Ovary (tissue), 9 donors: ENCODE measurements around the gene OGFRL1. TPM values are rescaled to one million over a fixed set of nuclear protein-coding genes. Genes with fewer than 3 reads are reported as not detected.

Experiments used
- DNase-seq, 5 donors: peaks; one replicate each; pipeline ENCODE4 v3.0.0-alpha.2; 2019 to 2020
- H3K27ac ChIP-seq, 2 donors: fragments of 200-600 bp; one replicate each; pipeline versions ENCODE4 v1.5.1 to v1.8.0; 2019 to 2022
- H3K27me3 ChIP-seq: fragments of 200-600 bp; one replicate; pipeline ENCODE4 v1.8.0; 2022
- H3K36me3 ChIP-seq: fragments of 200-600 bp; sonication (generic); one replicate; pipeline ENCODE4 v1.5.1; 2019
- H3K4me1 ChIP-seq: one replicate; pipeline ENCODE4 v1.8.1; 2013; ENCODE audit warnings: mild to moderate bottlenecking, moderate library complexity; ENCODE audit not compliant: insufficient read depth
- H3K4me3 ChIP-seq: fragments of 200-600 bp; sonication (generic); one replicate; pipeline ENCODE4 v1.5.1; 2017
- H3K9me3 ChIP-seq, 2 donors: fragments of 200-600 bp in 1 of 2; sonication (generic) in 1 of 2; one replicate each; pipeline versions ENCODE4 v1.5.1 to v1.8.1; 2013 to 2019; ENCODE audit warnings: mild to moderate bottlenecking in 1 of 2, moderate library complexity in 1 of 2
- CTCF ChIP-seq, 3 donors: fragments of 450-650 bp in 2 of 3; fragments of 200-600 bp in 1 of 3; IDR thresholded peaks; one replicate each; pipeline versions ENCODE4 v1.5.1 to v1.8.0; 2016 to 2022; ENCODE audit warnings: antibody characterized with exemption in 3 of 3, mild to moderate bottlenecking in 1 of 3
- EP300 ChIP-seq: sonication (generic); formaldehyde crosslinking; IDR thresholded peaks from one replicate; pipeline ENCODE4 v1.6.1; 2017; ENCODE audit warnings: antibody characterized with exemption
- POLR2A ChIP-seq: fragments of 450-650 bp; IDR thresholded peaks from one replicate; pipeline ENCODE4 v1.6.1; 2017; ENCODE audit warnings: antibody characterized with exemption, mild to moderate bottlenecking, moderate library complexity
- WGBS, 3 donors: extraction: QIAGEN DNeasy Blood & Tissue Kit in 1 of 3; methylation state at CpG; one replicate each; pipeline versions ENCODE4 v1.1.5 to v1.1.7; 2013 to 2017; 5-methylcytosine and 5-hydroxymethylcytosine counted together
- intact Hi-C, 4 donors: fragments of 100-400 bp; cut with DNase I; formaldehyde crosslinking; loops; one replicate each; pipeline versions ENCODE4 v1.11.0 to v1.15.1; 2022 to 2023
- polyA plus RNA-seq, 2 donors: library from polyadenylated mRNA; stranded (reverse); fragments of 200-250 nt in 1 of 2; fragments of 350-450 nt in 1 of 2; fragmentation: Illumina TruSeq in 1 of 2; extraction: RNeasy Lipid Tissue Mini Kit (QIAGEN cat#74804) in 1 of 2; gene quantifications; one replicate each; pipeline ENCODE4 v1.2.3, GENCODE V29; 2013 to 2014
- total RNA-seq, 7 donors: library from RNA; depleted of rRNA in 2 of 7; stranded (reverse); fragments of >200 nt in 2 of 7; fragmentation: NEBNext Ultra II Directional in 3 of 7; extraction: Animal tissue kit (Norgen Biotek cat#: 25700) in 3 of 7; gene quantifications; one replicate each; pipeline versions ENCODE4 v1.1.0 to v1.2.4, GENCODE V29; 2016 to 2023
- donor health status: DM: no; HTN: no; CAD: no; lungs with moderate emphysema.
- donor health status: DM: no; HTN: no; CAD: no.
- donor health status: Bipolar disorder and iron deficiency.
- donor health status: DM: yes; HTN: yes; CAD: no.
- donor health status: DM: no; HTN: no; CAD: no.
- donor health status: DM: yes; HTN: yes; CAD: no.

OGFRL1 gene
- total and polyA plus RNA-seq, 9 donors, result 3.0 to 16.1 (median 9.0) TPM

- no peak overlapping the region for H3K4me3 ChIP-seq
- no peaks in the 10 kb centered on the region for H3K27me3 ChIP-seq
- no peaks in the 10 kb centered on the region for H3K4me1 ChIP-seq
- DNase-seq, result no peak
- H3K36me3 ChIP-seq, result no peaks in the 10 kb centered on the region
- no peak overlapping the region for H3K27ac ChIP-seq
- TF ChIP-seq CTCF (IDR thresholded peaks at IDR 0.05), result no peak
- no peak for TF ChIP-seq POLR2A
- TF ChIP-seq EP300, result no peak
- whole genome bisulfite sequencing, 3 donors, result 43 to 69% (median 61%) methylated on average over 2 of the region's 2 CpGs
- no peaks in the 10 kb centered on the region for H3K9me3 ChIP-seq
- intact Hi-C loops, result no loop called here
Measured at GRCh38 chr6:71309656-71310055, 21.0 kb downstream of the OGFRL1 start.

GRCh38 chr6:71310261-71310660 is 21.6 kb downstream of the OGFRL1 start:
- TF ChIP-seq EP300 (no peak), POLR2A (no peak), CTCF (IDR thresholded peaks at IDR 0.05) (no peak)
- 31 to 49% (median 49%) methylated on average over 1 of the region's 1 CpG for WGBS, 3 donors
- no peak overlapping the region for H3K4me3 ChIP-seq
- H3K36me3 ChIP-seq, result no peaks in the 10 kb centered on the region
- DNase-seq, result no peak
- intact Hi-C loops, result no loop called here
- H3K4me1 ChIP-seq, result no peaks in the 10 kb centered on the region
- no peaks in the 10 kb centered on the region for H3K9me3 ChIP-seq
- H3K27ac ChIP-seq, result no peak overlapping the region
- H3K27me3 ChIP-seq, result no peaks in the 10 kb centered on the region

GRCh38 chr6:71312089-71312488 is 23.5 kb downstream of the OGFRL1 start:
- intact Hi-C loops, result no loop called here
- Histone ChIP-seq H3K27ac (no peak overlapping the region), H3K4me1 (no peaks in the 10 kb centered on the region), H3K36me3 (no peaks in the 10 kb centered on the region), H3K9me3 (no peaks in the 10 kb centered on the region), H3K27me3 (no peaks in the 10 kb centered on the region), H3K4me3 (no peak overlapping the region)
- 61 to 73% (median 69%) methylated on average over 1 of the region's 1 CpG for WGBS, 3 donors
- no peak for TF ChIP-seq POLR2A
- no peak for TF ChIP-seq EP300
- TF ChIP-seq CTCF (IDR thresholded peaks at IDR 0.05), result no peak
- no peak for DNase-seq

- no peaks in the 10 kb centered on the region for H3K4me1 ChIP-seq
- TF ChIP-seq EP300 (no peak), POLR2A (no peak), CTCF (IDR thresholded peaks at IDR 0.05) (no peak)
- no peaks in the 10 kb centered on the region for H3K9me3 ChIP-seq
- intact Hi-C loops, result no loop called here
- DNase-seq, result no peak
- no peak overlapping the region for H3K27ac ChIP-seq
- H3K27me3 ChIP-seq, result no peaks in the 10 kb centered on the region
- H3K4me3 ChIP-seq, result no peak overlapping the region
- H3K36me3 ChIP-seq, result no peaks in the 10 kb centered on the region
Measured at GRCh38 chr6:71317441-71317840, 28.8 kb downstream of the OGFRL1 start.

GRCh38 chr6:71320041-71320440 is 31.4 kb downstream of the OGFRL1 start:
- intact Hi-C loops, result no loop called here
- H3K27ac ChIP-seq, result no peak overlapping the region
- DNase-seq, result no peak
- no peaks in the 10 kb centered on the region for H3K4me1 ChIP-seq
- no peak overlapping the region for H3K4me3 ChIP-seq
- H3K27me3 ChIP-seq, result no peaks in the 10 kb centered on the region
- no peaks in the 10 kb centered on the region for H3K36me3 ChIP-seq
- WGBS, 3 donors, result 73 to 95% (median 89%) methylated on average over 2 of the region's 2 CpGs
- H3K9me3 ChIP-seq, result no peaks in the 10 kb centered on the region
- no peak for TF ChIP-seq POLR2A
- TF ChIP-seq EP300, result no peak
